ENCODE data around the gene SMYD3. TPM values are rescaled to one million over a fixed set of nuclear protein-coding genes. Genes with fewer than 3 reads are reported as not detected.

SMYD3 gene
- total RNA-seq, 1 donor from 2014 or later, result 80.8 TPM

DNA sequence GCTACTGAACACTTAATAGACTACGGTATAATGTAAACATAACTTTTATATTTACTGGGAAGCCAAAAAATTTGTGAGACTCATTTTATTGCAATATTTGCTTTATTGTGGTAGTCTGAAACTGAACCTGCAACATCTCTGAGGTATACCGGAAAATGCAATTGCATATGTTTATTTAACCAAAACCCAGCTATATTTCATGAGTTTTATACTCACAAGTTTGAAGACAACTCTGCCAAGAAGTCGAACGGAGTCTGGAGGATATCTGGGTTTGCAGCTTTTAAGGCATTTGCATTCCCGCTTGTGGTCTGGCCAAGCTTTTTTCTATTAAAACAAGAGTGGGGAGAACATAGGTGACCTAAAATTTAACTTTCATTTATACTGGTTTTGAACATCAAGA lies 171.9 kb downstream of the SMYD3 start:
- H3K27me3 Mint-ChIP-seq (ENCODE audit: low read depth, unreplicated experiment), result no peaks in the 10 kb centered on the region
- Histone ChIP-seq H3K27ac (ENCODE audit: low read depth, low read length) (no peak overlapping the region), H3K36me3 (ENCODE audit: insufficient read depth, low read length) (no peaks in the 10 kb centered on the region), H3K4me1 (ENCODE audit: insufficient read depth, low read length) (no peaks in the 10 kb centered on the region), H3K27me3 (ENCODE audit: insufficient read depth, low read length) (no peaks in the 10 kb centered on the region), H3K79me2 (ENCODE audit: insufficient read depth, low read length) (no peaks in the 10 kb centered on the region), H3K9ac (ENCODE audit: low read length) (no peak overlapping the region), H3K9me3 (ENCODE audit: insufficient read depth, low read depth, low read length) (no peaks in the 10 kb centered on the region), H4K20me1 (ENCODE audit: insufficient read depth, low read length) (no peaks in the 10 kb centered on the region), H3K4me3 (ENCODE audit: insufficient read depth, low read depth, low read length) (no peak overlapping the region), H2AFZ (ENCODE audit: low read depth, low read length) (no peak overlapping the region), H3K4me2 (ENCODE audit: low read length) (no peak overlapping the region)
- no peak overlapping the region for H3K27ac Mint-ChIP-seq (ENCODE audit: unreplicated experiment)
- FAIRE-seq, result no peak
- H3K4me3 Mint-ChIP-seq (ENCODE audit: unreplicated experiment), result no peak overlapping the region
- peaks cover 11% of the 10 kb centered on the region for H3K36me3 Mint-ChIP-seq (ENCODE audit: low read depth, unreplicated experiment)
- no peak for TF ChIP-seq EZH2 (IDR thresholded peaks at IDR 0.05; ENCODE audit: insufficient read depth, low read length)
- TF ChIP-seq, protein P1, sequence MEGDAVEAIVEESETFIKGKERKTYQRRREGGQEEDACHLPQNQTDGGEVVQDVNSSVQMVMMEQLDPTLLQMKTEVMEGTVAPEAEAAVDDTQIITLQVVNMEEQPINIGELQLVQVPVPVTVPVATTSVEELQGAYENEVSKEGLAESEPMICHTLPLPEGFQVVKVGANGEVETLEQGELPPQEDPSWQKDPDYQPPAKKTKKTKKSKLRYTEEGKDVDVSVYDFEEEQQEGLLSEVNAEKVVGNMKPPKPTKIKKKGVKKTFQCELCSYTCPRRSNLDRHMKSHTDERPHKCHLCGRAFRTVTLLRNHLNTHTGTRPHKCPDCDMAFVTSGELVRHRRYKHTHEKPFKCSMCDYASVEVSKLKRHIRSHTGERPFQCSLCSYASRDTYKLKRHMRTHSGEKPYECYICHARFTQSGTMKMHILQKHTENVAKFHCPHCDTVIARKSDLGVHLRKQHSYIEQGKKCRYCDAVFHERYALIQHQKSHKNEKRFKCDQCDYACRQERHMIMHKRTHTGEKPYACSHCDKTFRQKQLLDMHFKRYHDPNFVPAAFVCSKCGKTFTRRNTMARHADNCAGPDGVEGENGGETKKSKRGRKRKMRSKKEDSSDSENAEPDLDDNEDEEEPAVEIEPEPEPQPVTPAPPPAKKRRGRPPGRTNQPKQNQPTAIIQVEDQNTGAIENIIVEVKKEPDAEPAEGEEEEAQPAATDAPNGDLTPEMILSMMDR (IDR thresholded peaks at IDR 0.05; ENCODE audit: insufficient read depth, low read depth, low read length), result no peak
- no peaks in the 10 kb centered on the region for H3K9me3 Mint-ChIP-seq (ENCODE audit: unreplicated experiment)
- no peaks in the 10 kb centered on the region for H3K4me1 Mint-ChIP-seq (ENCODE audit: low read depth, unreplicated experiment)
- peak; percentile 20 for DNase-seq (ENCODE audit: low read depth)

DNA sequence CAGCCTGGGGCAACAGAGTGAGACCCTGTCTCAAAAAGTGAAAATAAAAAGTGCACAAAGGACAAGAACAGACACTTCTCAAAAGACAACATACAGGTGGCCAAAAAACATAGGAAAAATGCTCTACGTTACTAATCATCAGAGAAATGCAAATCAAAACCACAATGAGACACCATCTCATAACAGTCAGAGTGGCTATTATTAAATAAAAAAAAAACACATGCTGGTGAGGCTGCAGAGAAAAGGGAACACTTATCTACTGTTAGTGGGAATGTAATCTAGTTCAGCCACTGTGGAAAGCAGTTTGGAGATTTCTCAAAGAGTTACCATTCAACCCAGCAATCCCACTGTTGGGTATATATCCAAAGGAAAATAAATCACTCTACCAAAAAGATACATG lies 173.2 kb downstream of the SMYD3 start:
- no peak overlapping the region for H3K4me3 ChIP-seq (ENCODE audit: insufficient read depth, low read depth, low read length)
- FAIRE-seq (no peak), DNase-seq (ENCODE audit: low read depth) (peak; percentile 42)
- Mint-ChIP-seq H3K9me3 (ENCODE audit: unreplicated experiment) (peaks cover 2% of the 10 kb centered on the region), H3K36me3 (ENCODE audit: low read depth, unreplicated experiment) (peaks cover 11% of the 10 kb centered on the region), H3K4me3 (ENCODE audit: unreplicated experiment) (no peak overlapping the region), H3K27ac (ENCODE audit: unreplicated experiment) (no peak overlapping the region), H3K4me1 (ENCODE audit: low read depth, unreplicated experiment) (peaks cover 4% of the 10 kb centered on the region), H3K27me3 (ENCODE audit: low read depth, unreplicated experiment) (no peaks in the 10 kb centered on the region)
- H3K36me3 ChIP-seq (ENCODE audit: insufficient read depth, low read length), result no peaks in the 10 kb centered on the region
- no peak overlapping the region for H3K27ac ChIP-seq (ENCODE audit: low read depth, low read length)
- H2AFZ ChIP-seq (ENCODE audit: low read depth, low read length), result no peak overlapping the region
- H3K4me1 ChIP-seq (ENCODE audit: insufficient read depth, low read length), result no peaks in the 10 kb centered on the region
- no peaks in the 10 kb centered on the region for H3K9me3 ChIP-seq (ENCODE audit: insufficient read depth, low read depth, low read length)
- TF ChIP-seq, protein P1 (IDR thresholded peaks at IDR 0.05; ENCODE audit: insufficient read depth, low read depth, low read length), result no peak
- no peak for TF ChIP-seq EZH2 (IDR thresholded peaks at IDR 0.05; ENCODE audit: insufficient read depth, low read length)
- H4K20me1 ChIP-seq (ENCODE audit: insufficient read depth, low read length), result no peaks in the 10 kb centered on the region
- H3K27me3 ChIP-seq (ENCODE audit: insufficient read depth, low read length), result no peaks in the 10 kb centered on the region
- no peak overlapping the region for H3K4me2 ChIP-seq (ENCODE audit: low read length)
- no peaks in the 10 kb centered on the region for H3K79me2 ChIP-seq (ENCODE audit: insufficient read depth, low read length)
- no peak overlapping the region for H3K9ac ChIP-seq (ENCODE audit: low read length)

DNA sequence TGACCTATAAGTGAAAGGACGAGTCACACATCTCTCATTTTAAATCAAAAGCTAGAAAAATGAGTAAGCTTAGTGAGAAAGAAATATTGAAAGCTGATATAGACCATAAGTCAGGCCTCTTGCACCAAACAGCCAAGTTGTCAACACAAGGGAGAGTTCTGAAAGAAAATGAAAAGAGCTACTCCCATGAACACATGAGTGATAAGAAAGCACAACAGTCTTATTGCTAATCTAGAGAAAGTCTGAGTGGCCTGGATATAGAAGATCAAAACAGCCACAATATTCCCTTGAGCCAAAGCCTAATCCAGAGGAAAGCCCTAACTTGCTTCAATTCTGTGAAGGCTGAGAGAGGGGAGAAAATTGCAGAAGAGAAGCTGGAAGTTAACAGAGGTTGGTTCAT lies 175.0 kb downstream of the SMYD3 start:
- Histone ChIP-seq H3K9ac (ENCODE audit: low read length) (no peak overlapping the region), H4K20me1 (ENCODE audit: insufficient read depth, low read length) (no peaks in the 10 kb centered on the region), H3K4me2 (ENCODE audit: low read length) (no peak overlapping the region), H3K27ac (ENCODE audit: low read depth, low read length) (no peak overlapping the region), H3K4me3 (ENCODE audit: insufficient read depth, low read depth, low read length) (no peak overlapping the region), H3K27me3 (ENCODE audit: insufficient read depth, low read length) (no peaks in the 10 kb centered on the region), H3K79me2 (ENCODE audit: insufficient read depth, low read length) (no peaks in the 10 kb centered on the region), H2AFZ (ENCODE audit: low read depth, low read length) (no peak overlapping the region), H3K4me1 (ENCODE audit: insufficient read depth, low read length) (no peaks in the 10 kb centered on the region), H3K36me3 (ENCODE audit: insufficient read depth, low read length) (no peaks in the 10 kb centered on the region), H3K9me3 (ENCODE audit: insufficient read depth, low read depth, low read length) (no peaks in the 10 kb centered on the region)
- H3K27me3 Mint-ChIP-seq (ENCODE audit: low read depth, unreplicated experiment), result no peaks in the 10 kb centered on the region
- H3K9me3 Mint-ChIP-seq (ENCODE audit: unreplicated experiment), result peaks cover 2% of the 10 kb centered on the region
- DNase-seq (ENCODE audit: low read depth), result no peak
- H3K27ac Mint-ChIP-seq (ENCODE audit: unreplicated experiment), result no peak overlapping the region
- no peak for FAIRE-seq
- H3K4me3 Mint-ChIP-seq (ENCODE audit: unreplicated experiment), result no peak overlapping the region
- H3K36me3 Mint-ChIP-seq (ENCODE audit: low read depth, unreplicated experiment), result peaks cover 14% of the 10 kb centered on the region
- TF ChIP-seq, protein P1 (IDR thresholded peaks at IDR 0.05; ENCODE audit: insufficient read depth, low read depth, low read length), result no peak
- no peak for TF ChIP-seq EZH2 (IDR thresholded peaks at IDR 0.05; ENCODE audit: insufficient read depth, low read length)
- peaks cover 4% of the 10 kb centered on the region for H3K4me1 Mint-ChIP-seq (ENCODE audit: low read depth, unreplicated experiment)

All from astrocyte (in vitro differentiated cells and primary cell).